Measurements from ENCODE around the gene CRYBG2.
"Not testable (repeated sequence)": the region's sequence is repeated elsewhere in the genome, so short reads cannot be mapped to it uniquely, and the experiment has no call there.

The CRYBG2 gene

GRCh38 chr1:26318338-26319064, 35.4 kb downstream of the CRYBG2 start:
- no peak for DNase-seq (ENCODE audit: low read depth)
- peak overlapping the region; percentile 60 for H3K4me3 ChIP-seq (ENCODE audit: low read depth, low read length)
- TF ChIP-seq CTCF (IDR thresholded peaks at IDR 0.05; ENCODE audit: low read depth, low read length, missing control alignments), result no peak

- DNase-seq (ENCODE audit: low read depth), result peak; percentile 87
- no peak for TF ChIP-seq CTCF (IDR thresholded peaks at IDR 0.05; ENCODE audit: low read depth, low read length, missing control alignments)
- H3K4me3 ChIP-seq (ENCODE audit: low read depth, low read length), result peak within 1 kb of the TSS; percentile 60
These were observed 36.2 kb downstream of the CRYBG2 start, which contains the start of gene CD52 for GRCh38 chr1:26317612-26318337. TSS of gene CD52 (plus strand) at chr1:26317958. CDS start at chr1:26318018, 60 bp downstream.

GRCh38 chr1:26317146-26317545, 36.8 kb downstream of the CRYBG2 start:
- DNase-seq (ENCODE audit: low read depth), result no peak
- TF ChIP-seq CTCF (IDR thresholded peaks at IDR 0.05; ENCODE audit: low read depth, low read length, missing control alignments), result no peak
- H3K4me3 ChIP-seq (ENCODE audit: low read depth, low read length), result peak overlapping the region; percentile 60; the same call in 1 of the 2 replicates

- H3K4me3 ChIP-seq (ENCODE audit: low read depth, low read length), result no peak overlapping the region; the same call in 1 of the 2 replicates
- no peak for DNase-seq (ENCODE audit: low read depth)
- no peak for TF ChIP-seq CTCF (IDR thresholded peaks at IDR 0.05; ENCODE audit: low read depth, low read length, missing control alignments)
These were observed 37.8 kb downstream of the CRYBG2 start for GRCh38 chr1:26315874-26316850.

GRCh38 chr1:26314501-26314900, 39.4 kb downstream of the CRYBG2 start:
- no peak overlapping the region for H3K4me3 ChIP-seq (ENCODE audit: low read depth, low read length)
- no peak for TF ChIP-seq CTCF (IDR thresholded peaks at IDR 0.05; ENCODE audit: low read depth, low read length, missing control alignments)
- no peak for DNase-seq (ENCODE audit: low read depth)

GRCh38 chr1:26307966-26308899, 45.7 kb downstream of the CRYBG2 start:
- not testable (repeated sequence) for H3K4me3 ChIP-seq (ENCODE audit: low read depth, low read length); DNase-seq (ENCODE audit: low read depth)
